ENCODE measurements around the gene DCTD. TPM values are rescaled to one million over a fixed set of nuclear protein-coding genes. Genes with fewer than 3 reads are reported as not detected.

DCTD gene
- total and polyA plus RNA-seq, 10 of the 15 experiments (the other 5 are each of a cell fraction or from before 2014, with no cell fraction given) = 37.8 to 137 (median 92.1) TPM

GRCh38 chr4:182937268-182938204 lies 20.4 kb upstream of the DCTD start:
- H3K9me3 ChIP-seq (replicated peaks; ENCODE audit: control insufficient read depth, insufficient read depth, low read length) = no peaks in the 10 kb centered on the region
- no peak overlapping the region for H3K9ac ChIP-seq (ENCODE audit: control insufficient read depth, insufficient read depth, low read length)
- no peak overlapping the region for H3K4me3 ChIP-seq
- no peak for FAIRE-seq
- H3K27ac ChIP-seq (ENCODE audit: control insufficient read depth, insufficient read depth) = no peak overlapping the region
- BruUV-seq (replicated peaks) = no TSS peak
- intact Hi-C loops (cut with micrococcal nuclease; ENCODE audit: unreplicated experiment) (loop anchor here (1.0 to 10.0 kb wide), 4 partner anchors 136 to 467 kb away; no protein-coding TSS in a partner anchor), in situ Hi-C loops (cut with MboI) (loop anchor here (5.0 kb wide), 2 partner anchors 135 to 315 kb away; no protein-coding TSS in a partner anchor)
- CTCF ChIA-PET = interaction anchor here (0.7 to 5.5 kb wide), 24 partner anchors 9 to 1172 kb away, joined by 3 to 159 read pairs (median 5); no protein-coding TSS in a partner anchor
- WGBS (ENCODE audit: insufficient coverage, insufficient replicate concordance, low lambda C conversion rate, missing lambda C conversion rate) = 25% methylated on average over 5 of the region's 5 CpGs
- H3K79me2 ChIP-seq (ENCODE audit: control insufficient read depth, insufficient read depth, low read length) = no peaks in the 10 kb centered on the region
- POLR2A ChIA-PET = interaction anchor here (0.7 kb wide), 1 partner anchor 41 kb away, joined by 3 read pairs; no protein-coding TSS in a partner anchor
- H2AFZ ChIP-seq (ENCODE audit: control insufficient read depth, low read depth, low read length) = no peak overlapping the region
- ATAC-seq = peak; percentile 58
- H3K4me2 ChIP-seq (ENCODE audit: control insufficient read depth, insufficient read depth) = no peak overlapping the region
- RAD21 ChIA-PET (ENCODE audit: unreplicated experiment) = interaction anchor here (0.7 to 3.6 kb wide), 14 partner anchors 12 to 473 kb away, joined by 3 to 35 read pairs (median 4); no protein-coding TSS in a partner anchor
- SMC1A ChIA-PET (ENCODE audit: uncharacterized antibody, unreplicated experiment) = interaction anchor here (0.8 to 5.5 kb wide), 21 partner anchors 8 to 1163 kb away, joined by 3 to 66 read pairs (median 5); no protein-coding TSS in a partner anchor
- H3K36me3 ChIP-seq (ENCODE audit: control insufficient read depth in 2 of 2, insufficient read depth in 2 of 2, low read length in 1 of 2) = no peaks in the 10 kb centered on the region
- no peak for TF ChIP-seq PAX8 (IDR thresholded peaks at IDR 0.05)
- no peak for TF ChIP-seq DPF2 (IDR thresholded peaks at IDR 0.05)
- TF ChIP-seq RELB (IDR thresholded peaks at IDR 0.05; ENCODE audit: low read depth) = no peak
- no peak for TF ChIP-seq RB1 (IDR thresholded peaks at IDR 0.05; ENCODE audit: borderline replicate concordance)
- TF ChIP-seq FOS (IDR thresholded peaks at IDR 0.05; ENCODE audit: borderline replicate concordance, extremely low read depth, insufficient read length) = no peak
- TF ChIP-seq, protein P1, sequence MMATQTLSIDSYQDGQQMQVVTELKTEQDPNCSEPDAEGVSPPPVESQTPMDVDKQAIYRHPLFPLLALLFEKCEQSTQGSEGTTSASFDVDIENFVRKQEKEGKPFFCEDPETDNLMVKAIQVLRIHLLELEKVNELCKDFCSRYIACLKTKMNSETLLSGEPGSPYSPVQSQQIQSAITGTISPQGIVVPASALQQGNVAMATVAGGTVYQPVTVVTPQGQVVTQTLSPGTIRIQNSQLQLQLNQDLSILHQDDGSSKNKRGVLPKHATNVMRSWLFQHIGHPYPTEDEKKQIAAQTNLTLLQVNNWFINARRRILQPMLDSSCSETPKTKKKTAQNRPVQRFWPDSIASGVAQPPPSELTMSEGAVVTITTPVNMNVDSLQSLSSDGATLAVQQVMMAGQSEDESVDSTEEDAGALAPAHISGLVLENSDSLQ (IDR thresholded peaks at IDR 0.05) = no peak
- TF ChIP-seq ATF7 (IDR thresholded peaks at IDR 0.05; ENCODE audit: low read depth) = no peak
- TF ChIP-seq ZNF24 (IDR thresholded peaks at IDR 0.05) = no peak
- TF ChIP-seq ZNF592 (IDR thresholded peaks at IDR 0.05) = no peak
- TF ChIP-seq RAD21 (IDR thresholded peaks at IDR 0.05; ENCODE audit: insufficient read depth, low read depth, low read length) = no peak
- TF ChIP-seq ZNF622 (IDR thresholded peaks at IDR 0.05) = no peak
- no peak for TF ChIP-seq NFXL1 (IDR thresholded peaks at IDR 0.05; ENCODE audit: borderline replicate concordance)
- no peak for TF ChIP-seq GATAD2B (conservative IDR thresholded peaks at IDR 0.05; ENCODE audit: low read depth)
- no peak for TF ChIP-seq ETV6 (conservative IDR thresholded peaks at IDR 0.05 in 1 of 2, IDR thresholded peaks at IDR 0.05 in 1 of 2; ENCODE audit: borderline replicate concordance in 1 of 2, low read depth in 1 of 2)
- no peak for TF ChIP-seq SMARCA5 (IDR thresholded peaks at IDR 0.05)
- 0 out of 2 replicates have a peak, but pooled peaks cover 3% of the 10 kb centered on the region for H3K4me1 ChIP-seq (ENCODE audit: control insufficient read depth, insufficient read depth, low read length)
- no peaks in the 10 kb centered on the region for H3K27me3 ChIP-seq (replicated peaks in 1 of 2; ENCODE audit: control insufficient read depth in 2 of 2, insufficient read depth in 2 of 2, low read length in 1 of 2)
- no peaks in the 10 kb centered on the region for H4K20me1 ChIP-seq (ENCODE audit: control insufficient read depth, insufficient read depth)
- DNase-seq (ENCODE audit: low read depth, low spot score) = no peak
